ENCODE results near the gene APOBEC4.
A peak's percentile ranks its signal among the peaks of the same experiment; 100 is the strongest.

APOBEC4 gene

DNA sequence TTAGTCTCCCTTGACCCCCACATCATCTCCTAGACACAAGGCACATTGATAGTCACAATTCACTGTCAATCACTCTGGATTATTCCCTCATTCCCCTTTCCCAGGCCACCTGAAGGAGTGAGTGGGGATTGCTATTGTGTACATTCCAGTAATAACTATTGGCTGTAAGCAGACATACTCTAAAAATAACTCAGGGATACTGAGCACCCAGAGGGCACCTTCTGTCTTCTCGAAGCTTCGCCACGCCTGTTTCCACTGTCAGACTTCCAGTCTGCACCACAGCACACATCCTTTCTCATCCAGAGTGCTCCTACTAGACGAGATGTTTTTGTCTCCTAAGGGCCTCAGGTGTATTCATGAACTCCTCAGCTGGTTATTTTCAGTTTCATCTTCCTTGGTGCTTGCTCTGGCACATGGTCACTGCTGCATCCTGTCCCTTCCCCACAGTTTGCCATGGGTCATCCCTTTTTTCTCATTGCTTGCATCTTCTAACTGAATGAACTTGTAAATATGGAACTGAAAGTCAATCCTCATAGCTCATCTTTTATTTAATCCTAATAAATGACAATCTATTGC is 848 bp upstream of the APOBEC4 start:
- DNase-seq (ENCODE audit: low read depth), result no peak
- TF ChIP-seq, protein P1, sequence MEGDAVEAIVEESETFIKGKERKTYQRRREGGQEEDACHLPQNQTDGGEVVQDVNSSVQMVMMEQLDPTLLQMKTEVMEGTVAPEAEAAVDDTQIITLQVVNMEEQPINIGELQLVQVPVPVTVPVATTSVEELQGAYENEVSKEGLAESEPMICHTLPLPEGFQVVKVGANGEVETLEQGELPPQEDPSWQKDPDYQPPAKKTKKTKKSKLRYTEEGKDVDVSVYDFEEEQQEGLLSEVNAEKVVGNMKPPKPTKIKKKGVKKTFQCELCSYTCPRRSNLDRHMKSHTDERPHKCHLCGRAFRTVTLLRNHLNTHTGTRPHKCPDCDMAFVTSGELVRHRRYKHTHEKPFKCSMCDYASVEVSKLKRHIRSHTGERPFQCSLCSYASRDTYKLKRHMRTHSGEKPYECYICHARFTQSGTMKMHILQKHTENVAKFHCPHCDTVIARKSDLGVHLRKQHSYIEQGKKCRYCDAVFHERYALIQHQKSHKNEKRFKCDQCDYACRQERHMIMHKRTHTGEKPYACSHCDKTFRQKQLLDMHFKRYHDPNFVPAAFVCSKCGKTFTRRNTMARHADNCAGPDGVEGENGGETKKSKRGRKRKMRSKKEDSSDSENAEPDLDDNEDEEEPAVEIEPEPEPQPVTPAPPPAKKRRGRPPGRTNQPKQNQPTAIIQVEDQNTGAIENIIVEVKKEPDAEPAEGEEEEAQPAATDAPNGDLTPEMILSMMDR (conservative IDR thresholded peaks at IDR 0.05; ENCODE audit: low read depth, low read length), result no peak
- H3K4me3 ChIP-seq (ENCODE audit: low read depth, low read length), result no peak overlapping the region

DNA sequence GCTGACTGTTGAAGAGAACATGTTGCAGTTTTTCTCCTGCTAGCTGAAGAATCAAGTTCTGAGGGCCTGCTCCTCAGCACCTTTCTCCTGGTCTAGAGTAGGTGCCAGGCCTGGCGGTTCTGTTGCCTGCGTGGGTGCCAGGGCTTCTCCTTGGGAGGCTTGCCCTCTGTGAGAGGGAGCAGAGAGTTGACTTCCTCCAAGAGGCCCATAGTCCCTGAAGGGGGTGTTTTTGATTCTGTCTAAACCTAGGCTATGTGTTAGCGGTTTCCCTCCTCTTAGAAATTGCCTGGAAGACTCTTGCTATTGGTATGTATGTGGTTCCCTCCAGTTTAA is 312 bp upstream of the APOBEC4 start:
- TF ChIP-seq, protein P1 (conservative IDR thresholded peaks at IDR 0.05; ENCODE audit: low read depth, low read length), result no peak
- no peak overlapping the region for H3K4me3 ChIP-seq (ENCODE audit: low read depth, low read length)
- DNase-seq (ENCODE audit: low read depth), result no peak

DNA sequence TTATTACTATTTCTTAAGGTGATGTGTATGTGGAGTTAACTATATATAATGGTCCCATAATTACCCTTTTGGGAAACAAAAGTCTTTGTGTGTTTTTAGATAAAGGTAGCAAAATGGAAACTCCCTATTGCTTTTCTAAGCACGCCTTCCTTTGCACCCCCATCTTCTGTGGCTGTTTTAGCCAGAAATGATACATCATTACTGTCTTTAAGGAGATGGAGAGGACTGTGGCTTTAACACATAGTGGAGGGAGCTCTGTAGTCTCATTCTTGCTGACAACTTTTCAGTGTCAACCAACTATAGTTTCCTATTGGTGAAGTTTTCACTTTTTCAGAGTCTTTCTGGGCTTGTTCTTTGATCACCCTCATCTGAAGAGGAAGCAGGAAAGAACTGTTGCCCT is 1.0 kb downstream of the APOBEC4 start:
- DNase-seq (ENCODE audit: low read depth), result no peak
- TF ChIP-seq, protein P1 (conservative IDR thresholded peaks at IDR 0.05; ENCODE audit: low read depth, low read length), result no peak
- no peak overlapping the region for H3K4me3 ChIP-seq (ENCODE audit: low read depth, low read length)

DNA sequence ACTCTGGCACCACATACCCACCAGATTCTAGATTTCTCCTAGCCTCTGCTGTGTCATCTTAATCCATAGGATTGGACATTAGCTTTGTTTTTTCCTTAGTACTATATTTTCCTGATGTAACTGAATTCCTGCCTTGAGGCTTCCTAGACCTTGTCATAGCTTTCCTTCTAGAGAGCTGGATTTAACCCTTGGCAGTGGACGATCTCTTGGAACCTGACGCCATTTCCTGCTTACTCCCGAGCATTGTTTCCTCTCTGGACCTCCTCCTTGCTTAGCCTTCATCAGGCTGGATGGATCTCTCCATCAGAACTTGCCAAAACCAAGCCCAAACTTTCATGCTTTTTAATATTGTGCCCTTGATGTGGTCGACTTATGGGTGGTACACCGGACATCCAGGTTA is 1.5 kb downstream of the APOBEC4 start:
- no peak for DNase-seq (ENCODE audit: low read depth)
- TF ChIP-seq, protein P1 (conservative IDR thresholded peaks at IDR 0.05; ENCODE audit: low read depth, low read length), result no peak
- no peak overlapping the region for H3K4me3 ChIP-seq (ENCODE audit: low read depth, low read length)

DNA sequence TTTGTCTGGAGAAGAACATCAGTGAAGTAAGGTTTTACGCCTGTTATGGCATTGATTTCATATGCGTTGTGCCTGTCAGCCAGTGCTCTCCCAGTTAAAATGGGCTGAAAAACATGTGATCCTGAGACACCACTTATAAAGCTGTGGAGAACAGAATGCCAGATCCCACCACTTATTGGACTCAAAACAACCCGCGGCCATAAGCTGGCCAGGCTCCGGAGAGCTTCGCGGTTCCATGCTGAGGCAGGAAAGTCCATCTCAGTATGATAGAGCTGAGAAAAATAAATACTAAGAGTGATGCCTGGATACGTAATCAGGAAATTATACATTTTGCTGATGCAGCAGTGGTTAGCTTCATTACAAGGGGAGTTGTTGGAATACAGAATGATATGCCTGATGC is 5.1 kb downstream of the APOBEC4 start:
- TF ChIP-seq, protein P1 (conservative IDR thresholded peaks at IDR 0.05; ENCODE audit: low read depth, low read length), result no peak
- peak overlapping the region; percentile 11 for H3K4me3 ChIP-seq (ENCODE audit: low read depth, low read length)
- DNase-seq (ENCODE audit: low read depth), result peak; percentile 41

DNA sequence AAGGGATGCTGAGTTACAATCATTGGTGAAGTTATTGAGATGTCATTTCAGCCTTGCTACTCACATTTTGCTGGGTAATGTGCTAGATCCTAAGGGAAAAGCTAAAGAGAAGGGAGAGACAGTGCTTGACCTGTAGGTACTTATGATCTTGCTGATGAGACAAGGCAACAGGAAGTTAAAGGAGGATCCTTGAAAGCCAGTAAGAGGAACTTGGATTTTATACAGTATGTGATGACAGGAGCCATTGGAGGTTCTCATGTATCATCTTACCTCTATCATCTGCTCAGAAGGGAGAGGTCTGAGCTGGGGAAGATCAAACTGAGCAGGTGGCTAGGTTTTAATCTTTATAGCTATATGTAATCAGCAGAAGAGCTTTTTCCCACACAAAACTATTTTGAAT is 6.3 kb downstream of the APOBEC4 start:
- no peak for DNase-seq (ENCODE audit: low read depth)
- TF ChIP-seq, protein P1 (conservative IDR thresholded peaks at IDR 0.05; ENCODE audit: low read depth, low read length), result no peak
- no peak overlapping the region for H3K4me3 ChIP-seq (ENCODE audit: low read depth, low read length)

DNA sequence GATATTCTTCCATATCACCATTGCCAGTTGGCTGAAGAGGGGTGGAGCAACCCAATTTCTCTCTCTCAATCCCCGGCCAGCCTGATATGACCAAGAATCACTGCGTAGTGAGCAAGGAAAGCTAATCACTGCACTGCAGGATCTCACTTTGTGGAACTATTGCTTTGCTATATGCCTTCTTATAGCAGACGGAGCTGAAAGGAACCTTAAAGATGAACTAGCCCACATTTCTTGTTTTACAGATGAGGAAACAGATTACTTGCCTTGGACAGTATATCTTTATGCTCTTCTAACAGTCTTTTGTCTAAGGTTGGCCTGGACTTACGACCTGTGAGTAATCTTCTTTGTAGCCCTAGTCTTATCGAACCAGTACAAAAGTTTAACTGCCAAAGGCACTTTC is 7.6 kb downstream of the APOBEC4 start:
- TF ChIP-seq, protein P1 (conservative IDR thresholded peaks at IDR 0.05; ENCODE audit: low read depth, low read length), result no peak
- no peak for DNase-seq (ENCODE audit: low read depth)
- H3K4me3 ChIP-seq (ENCODE audit: low read depth, low read length), result no peak overlapping the region
